WI38 (cell line): ENCODE results near the gene SESTD1.
"Not testable (repeated sequence)": the region's sequence is repeated elsewhere in the genome, so short reads cannot be mapped to it uniquely, and the experiment has no call there.

Experiments
- H3K4me3 ChIP-seq: 2 replicates; pipeline ENCODE4 v1.5.1; 2011; ENCODE audit warnings: low read depth, mild to moderate bottlenecking, control low read depth, low read length
- TF ChIP-seq, protein P1 (sequence below): IDR thresholded peaks from 2 replicates; pipeline ENCODE4 v1.5.1; 2012; ENCODE audit warnings: low read depth, mild to moderate bottlenecking, control low read depth, low read length

The SESTD1 gene

DNA sequence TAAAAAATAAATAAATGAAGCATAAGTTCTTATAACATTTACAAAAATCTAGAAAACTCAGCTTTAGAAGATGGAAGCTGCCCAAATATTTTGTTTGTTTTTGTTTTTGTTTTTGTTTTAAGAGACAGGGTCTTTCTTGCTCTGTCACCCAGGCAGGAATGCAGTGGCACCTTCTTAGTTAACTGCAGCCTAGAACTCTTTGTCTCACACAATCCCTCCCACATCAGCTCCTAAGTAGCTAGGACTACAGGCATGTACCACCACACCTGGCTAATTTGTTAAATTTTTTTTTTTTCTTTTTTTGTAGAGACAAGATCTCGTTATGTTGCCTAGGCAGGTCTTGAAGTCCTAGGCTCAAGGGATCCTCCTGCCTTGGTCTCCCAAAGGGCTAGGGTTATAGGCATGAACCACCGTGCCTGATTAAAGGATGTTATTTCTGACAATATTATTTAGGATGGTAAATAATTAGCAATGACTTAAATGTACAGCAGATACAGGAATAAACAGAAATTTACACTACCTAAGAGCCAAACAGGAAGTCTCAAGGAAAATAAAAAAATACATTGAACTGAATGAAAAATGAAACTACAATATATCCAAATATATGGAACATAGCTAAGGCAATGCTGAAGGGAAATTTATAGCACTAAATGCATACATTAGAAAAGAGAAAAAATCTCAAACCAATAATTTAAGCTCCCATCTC is 17.2 kb downstream of the SESTD1 start:
- TF ChIP-seq, protein P1, sequence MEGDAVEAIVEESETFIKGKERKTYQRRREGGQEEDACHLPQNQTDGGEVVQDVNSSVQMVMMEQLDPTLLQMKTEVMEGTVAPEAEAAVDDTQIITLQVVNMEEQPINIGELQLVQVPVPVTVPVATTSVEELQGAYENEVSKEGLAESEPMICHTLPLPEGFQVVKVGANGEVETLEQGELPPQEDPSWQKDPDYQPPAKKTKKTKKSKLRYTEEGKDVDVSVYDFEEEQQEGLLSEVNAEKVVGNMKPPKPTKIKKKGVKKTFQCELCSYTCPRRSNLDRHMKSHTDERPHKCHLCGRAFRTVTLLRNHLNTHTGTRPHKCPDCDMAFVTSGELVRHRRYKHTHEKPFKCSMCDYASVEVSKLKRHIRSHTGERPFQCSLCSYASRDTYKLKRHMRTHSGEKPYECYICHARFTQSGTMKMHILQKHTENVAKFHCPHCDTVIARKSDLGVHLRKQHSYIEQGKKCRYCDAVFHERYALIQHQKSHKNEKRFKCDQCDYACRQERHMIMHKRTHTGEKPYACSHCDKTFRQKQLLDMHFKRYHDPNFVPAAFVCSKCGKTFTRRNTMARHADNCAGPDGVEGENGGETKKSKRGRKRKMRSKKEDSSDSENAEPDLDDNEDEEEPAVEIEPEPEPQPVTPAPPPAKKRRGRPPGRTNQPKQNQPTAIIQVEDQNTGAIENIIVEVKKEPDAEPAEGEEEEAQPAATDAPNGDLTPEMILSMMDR, result no peak
- H3K4me3 ChIP-seq, result no peak overlapping the region

- H3K4me3 ChIP-seq, result not testable (repeated sequence)
These were observed 18.8 kb downstream of the SESTD1 start for GRCh38 chr2:179245843-179246242.

GRCh38 chr2:179243046-179243445 is 21.6 kb downstream of the SESTD1 start:
- TF ChIP-seq, protein P1, result no peak
- no peak overlapping the region for H3K4me3 ChIP-seq

- TF ChIP-seq, protein P1, result no peak
These were observed 23.9 kb downstream of the SESTD1 start for GRCh38 chr2:179240481-179241451.

DNA sequence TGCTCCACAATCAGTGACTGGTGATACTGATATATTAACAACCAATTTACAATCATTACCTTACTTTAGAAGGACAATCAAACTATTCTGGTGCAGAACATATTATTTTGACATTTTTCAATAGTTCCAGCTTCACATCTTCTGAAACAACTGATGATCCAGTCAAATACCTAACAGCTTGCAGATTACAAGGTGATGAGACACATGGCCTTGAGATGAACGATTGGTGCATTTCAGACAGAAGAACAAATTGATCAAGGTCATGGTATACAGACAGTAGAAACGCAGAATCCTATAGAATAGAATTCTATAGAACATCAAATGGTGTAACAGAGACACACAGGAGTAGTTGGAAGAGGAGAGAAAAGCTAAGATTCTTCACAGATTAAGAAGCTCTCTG is 24.8 kb downstream of the SESTD1 start:
- TF ChIP-seq, protein P1, result no peak
- no peak overlapping the region for H3K4me3 ChIP-seq

More at GRCh38 chr2:179240481-179241451, 23.9 kb downstream of the SESTD1 start:
- H3K4me3 ChIP-seq, result no peak overlapping the region

GRCh38 chr2:179239195-179239594 is 25.4 kb downstream of the SESTD1 start:
- TF ChIP-seq, protein P1, result no peak
- H3K4me3 ChIP-seq, result no peak overlapping the region

- TF ChIP-seq, protein P1, result no peak
- no peak overlapping the region for H3K4me3 ChIP-seq
These were observed 26.6 kb downstream of the SESTD1 start for GRCh38 chr2:179238027-179238426.
